Panc1 (cell line): ENCODE data around the gene GRIP2. TPM values are rescaled to one million over a fixed set of nuclear protein-coding genes. Genes with fewer than 3 reads are reported as not detected.

Source experiments
- ATAC-seq: fragments of 200-7000 bp; cut with Tn5 transposase; 2 replicates; pipeline ENCODE4 v1.9.1; 2020; ENCODE audit warnings: mild to moderate bottlenecking, moderate library complexity
- BruUV-seq: library from RNA; stranded (reverse); fragments of 400-500 nt; replicated peaks from 2 replicates; lab custom pipeline; 2021; lab: Mats Ljungman, UMichigan
- CTCF ChIA-PET: fragments of 300-600 bp; sonication (Branson Sonifier 250); formaldehyde crosslinking; loops from one replicate; lab custom pipeline; 2022; ENCODE audit warnings: antibody characterized with exemption; lab: Charles Lee
- POLR2A ChIA-PET: fragments of 300-600 bp; sonication (Branson Sonifier 250); formaldehyde crosslinking; loops from one replicate; lab custom pipeline; 2022; ENCODE audit warnings: antibody characterized with exemption; lab: Charles Lee
- DNase-seq: peaks from one replicate; pipeline ENCODE4 v3.0.0-alpha.2; 2010; ENCODE audit warnings: low read depth, low spot score
- H3K27ac ChIP-seq: 2 replicates; pipeline ENCODE4 v1.5.1; 2011; ENCODE audit warnings: mild to moderate bottlenecking, low read length, inconsistent platforms
- H3K27me3 ChIP-seq: fragments of 200-500 bp; sonication (Bioruptor generic); 2 replicates; pipeline ENCODE4 v1.6.0; 2014; ENCODE audit warnings: low read length, inconsistent platforms; ENCODE audit not compliant: control insufficient read depth, insufficient read depth
- H3K36me3 ChIP-seq: fragments of 200-500 bp; sonication (Bioruptor generic); 2 replicates; pipeline ENCODE4 v1.5.1; 2014; ENCODE audit warnings: inconsistent platforms, mild to moderate bottlenecking, low read length, moderate library complexity; ENCODE audit not compliant: control insufficient read depth, insufficient read depth
- H3K4me1 ChIP-seq: 2 replicates; pipeline ENCODE4 v1.5.1; 2011; ENCODE audit warnings: inconsistent platforms, mild to moderate bottlenecking, low read length, moderate library complexity; ENCODE audit not compliant: control insufficient read depth, insufficient read depth
- H3K4me3 ChIP-seq, 2 experiments: 2 replicates each; pipeline ENCODE4 v1.5.1; 2011 to 2012; ENCODE audit warnings: low read depth in 2 of 2, low read length in 2 of 2, mild to moderate bottlenecking in 2 of 2, inconsistent platforms in 1 of 2, moderate library complexity in 1 of 2
- H3K9me3 ChIP-seq: fragments of 200-500 bp; sonication (Bioruptor generic); 2 replicates; pipeline ENCODE4 v1.5.1; 2014; ENCODE audit warnings: low read depth, mild to moderate bottlenecking, inconsistent platforms, low read length, moderate library complexity; ENCODE audit not compliant: control insufficient read depth, insufficient read depth
- CTCF ChIP-seq: fragments of 450-650 bp; IDR thresholded peaks from 2 replicates; pipeline ENCODE4 v1.5.1; 2017; ENCODE audit warnings: mild to moderate bottlenecking
- POLR2AphosphoS5 ChIP-seq: IDR thresholded peaks from 2 replicates; pipeline ENCODE4 v1.6.1; 2012; ENCODE audit warnings: mild to moderate bottlenecking, low read depth, low read length, moderate library complexity
- SIN3A ChIP-seq: IDR thresholded peaks from 2 replicates; pipeline ENCODE4 v1.6.1; 2012; ENCODE audit warnings: low read depth, mild to moderate bottlenecking, low read length, moderate library complexity, borderline replicate concordance; ENCODE audit not compliant: insufficient read depth
- TCF7L2 ChIP-seq: IDR thresholded peaks from 2 replicates; pipeline ENCODE4 v1.6.1; 2011; ENCODE audit warnings: mild to moderate bottlenecking, low read depth, low read length, inconsistent platforms
- in situ Hi-C: cut with HindIII; loops from 2 replicates; pipeline ENCODE4 v1.10.0; 2016; ENCODE audit warnings: low sequenced_read_pairs, low pct_unique_long_range_greater_than_20kb
- intact Hi-C: fragments of 100-400 bp; cut with micrococcal nuclease; formaldehyde crosslinking; loops from one replicate; pipeline ENCODE4 v1.10.0; 2022; ENCODE audit not compliant: unreplicated experiment
- total RNA-seq: library from RNA; stranded (reverse); gene quantifications from one replicate; pipeline ENCODE4 v1.2.1, GENCODE V29; 2021; ENCODE audit not compliant: unreplicated experiment
- TF ChIP-seq, protein P1 (sequence below), 2 experiments: IDR thresholded peaks; 2 replicates each; pipeline ENCODE4 v1.6.1; 2011 to 2012; ENCODE audit warnings: low read depth in 2 of 2, control low read depth in 1 of 2, low read length in 1 of 2, mild to moderate bottlenecking in 1 of 2, moderate library complexity in 1 of 2; ENCODE audit not compliant: insufficient read depth in 1 of 2

GRIP2 gene
- total RNA-seq, 1 experiment from 2014 or later: 6.5 TPM

- TF ChIP-seq, protein P1, sequence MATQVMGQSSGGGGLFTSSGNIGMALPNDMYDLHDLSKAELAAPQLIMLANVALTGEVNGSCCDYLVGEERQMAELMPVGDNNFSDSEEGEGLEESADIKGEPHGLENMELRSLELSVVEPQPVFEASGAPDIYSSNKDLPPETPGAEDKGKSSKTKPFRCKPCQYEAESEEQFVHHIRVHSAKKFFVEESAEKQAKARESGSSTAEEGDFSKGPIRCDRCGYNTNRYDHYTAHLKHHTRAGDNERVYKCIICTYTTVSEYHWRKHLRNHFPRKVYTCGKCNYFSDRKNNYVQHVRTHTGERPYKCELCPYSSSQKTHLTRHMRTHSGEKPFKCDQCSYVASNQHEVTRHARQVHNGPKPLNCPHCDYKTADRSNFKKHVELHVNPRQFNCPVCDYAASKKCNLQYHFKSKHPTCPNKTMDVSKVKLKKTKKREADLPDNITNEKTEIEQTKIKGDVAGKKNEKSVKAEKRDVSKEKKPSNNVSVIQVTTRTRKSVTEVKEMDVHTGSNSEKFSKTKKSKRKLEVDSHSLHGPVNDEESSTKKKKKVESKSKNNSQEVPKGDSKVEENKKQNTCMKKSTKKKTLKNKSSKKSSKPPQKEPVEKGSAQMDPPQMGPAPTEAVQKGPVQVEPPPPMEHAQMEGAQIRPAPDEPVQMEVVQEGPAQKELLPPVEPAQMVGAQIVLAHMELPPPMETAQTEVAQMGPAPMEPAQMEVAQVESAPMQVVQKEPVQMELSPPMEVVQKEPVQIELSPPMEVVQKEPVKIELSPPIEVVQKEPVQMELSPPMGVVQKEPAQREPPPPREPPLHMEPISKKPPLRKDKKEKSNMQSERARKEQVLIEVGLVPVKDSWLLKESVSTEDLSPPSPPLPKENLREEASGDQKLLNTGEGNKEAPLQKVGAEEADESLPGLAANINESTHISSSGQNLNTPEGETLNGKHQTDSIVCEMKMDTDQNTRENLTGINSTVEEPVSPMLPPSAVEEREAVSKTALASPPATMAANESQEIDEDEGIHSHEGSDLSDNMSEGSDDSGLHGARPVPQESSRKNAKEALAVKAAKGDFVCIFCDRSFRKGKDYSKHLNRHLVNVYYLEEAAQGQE (IDR thresholded peaks at IDR 0.05; ENCODE audit: insufficient read depth in 1 of 2, low read depth in 2 of 2, low read length in 1 of 2): no peak
- TF ChIP-seq CTCF (no peak), TCF7L2 (no peak), SIN3A (no peak), POLR2AphosphoS5 (no peak)
- no peaks in the 10 kb centered on the region for H3K36me3 ChIP-seq
- CTCF ChIA-PET: interaction anchor here (0.6 kb wide), 1 partner anchor 863 kb away, joined by 4 read pairs; no protein-coding TSS in a partner anchor
- no peak overlapping the region for H3K4me3 ChIP-seq
- POLR2A ChIA-PET: no interaction called here
- BruUV-seq: no TSS peak
- in situ Hi-C loops (no loop called here), intact Hi-C loops (loop anchor here (2.0 to 5.0 kb wide), 2 partner anchors 40 to 414 kb away; no protein-coding TSS in a partner anchor)
- no peaks in the 10 kb centered on the region for H3K27me3 ChIP-seq
- ATAC-seq: no peak
- no peaks in the 10 kb centered on the region for H3K9me3 ChIP-seq
- no peak for DNase-seq
- H3K4me1 ChIP-seq: no peaks in the 10 kb centered on the region
- H3K27ac ChIP-seq: no peak overlapping the region
Measured at GRCh38 chr3:14508505-14508819, 31.7 kb downstream of the GRIP2 start.

- H3K4me3 ChIP-seq: no peak overlapping the region
- ATAC-seq (no peak), DNase-seq (no peak)
- H3K27me3 ChIP-seq: no peaks in the 10 kb centered on the region
- no peak for TF ChIP-seq TCF7L2
- TF ChIP-seq, protein P1 (IDR thresholded peaks at IDR 0.05; ENCODE audit: insufficient read depth in 1 of 2, low read depth in 2 of 2, low read length in 1 of 2): no peak
- no peak for TF ChIP-seq CTCF
- TF ChIP-seq POLR2AphosphoS5: no peak
- no peak for TF ChIP-seq SIN3A
- no peak overlapping the region for H3K27ac ChIP-seq
- CTCF ChIA-PET: no interaction called here
- POLR2A ChIA-PET: no interaction called here
- H3K9me3 ChIP-seq: no peaks in the 10 kb centered on the region
- intact Hi-C loops (loop anchor here (2.0 to 5.0 kb wide), 2 partner anchors 41 to 414 kb away; no protein-coding TSS in a partner anchor), in situ Hi-C loops (no loop called here)
- BruUV-seq: no TSS peak
- H3K4me1 ChIP-seq: no peaks in the 10 kb centered on the region
- H3K36me3 ChIP-seq: no peaks in the 10 kb centered on the region
Measured at GRCh38 chr3:14507757-14508504, 32.2 kb downstream of the GRIP2 start.
